GM12891 (cell line): ENCODE results near the gene TEX19.
"Not testable (repeated sequence)": the region's sequence is repeated elsewhere in the genome, so short reads cannot be mapped to it uniquely, and the experiment has no call there.

Experiments used
- DNase-seq: peaks from one replicate; pipeline ENCODE4 v3.0.0; 2011; ENCODE audit warnings: low spot score; ENCODE audit not compliant: insufficient read length
- FAIRE-seq: peaks from 2 replicates; lab custom pipeline; 2011; peaks lifted over from hg19 to GRCh38; lab: Jason Lieb, UNC
- PAX5 ChIP-seq: IDR thresholded peaks from 2 replicates; pipeline ENCODE4 v1.6.1; 2011; ENCODE audit warnings: low read length, moderate library complexity, mild to moderate bottlenecking; ENCODE audit not compliant: insufficient read depth, severe bottlenecking
- POLR2A ChIP-seq: IDR thresholded peaks from 2 replicates; pipeline ENCODE4 v1.6.1; 2011; ENCODE audit warnings: low read depth, low read length, control low read depth
- POLR2AphosphoS5 ChIP-seq: IDR thresholded peaks from 2 replicates; pipeline ENCODE4 v1.6.1; 2011; ENCODE audit warnings: low read depth, low read length, control low read depth
- POU2F2 ChIP-seq: IDR thresholded peaks from 2 replicates; pipeline ENCODE4 v1.6.1; 2011; ENCODE audit warnings: low read depth, mild to moderate bottlenecking, control low read depth, low read length, moderate library complexity
- SPI1 ChIP-seq: IDR thresholded peaks from 2 replicates; pipeline ENCODE4 v1.6.1; 2011; ENCODE audit warnings: low read depth, low read length, control low read depth
- TAF1 ChIP-seq: IDR thresholded peaks from 2 replicates; pipeline ENCODE4 v1.6.1; 2011; ENCODE audit warnings: low read depth, low read length, control low read depth

Gene TEX19

DNA sequence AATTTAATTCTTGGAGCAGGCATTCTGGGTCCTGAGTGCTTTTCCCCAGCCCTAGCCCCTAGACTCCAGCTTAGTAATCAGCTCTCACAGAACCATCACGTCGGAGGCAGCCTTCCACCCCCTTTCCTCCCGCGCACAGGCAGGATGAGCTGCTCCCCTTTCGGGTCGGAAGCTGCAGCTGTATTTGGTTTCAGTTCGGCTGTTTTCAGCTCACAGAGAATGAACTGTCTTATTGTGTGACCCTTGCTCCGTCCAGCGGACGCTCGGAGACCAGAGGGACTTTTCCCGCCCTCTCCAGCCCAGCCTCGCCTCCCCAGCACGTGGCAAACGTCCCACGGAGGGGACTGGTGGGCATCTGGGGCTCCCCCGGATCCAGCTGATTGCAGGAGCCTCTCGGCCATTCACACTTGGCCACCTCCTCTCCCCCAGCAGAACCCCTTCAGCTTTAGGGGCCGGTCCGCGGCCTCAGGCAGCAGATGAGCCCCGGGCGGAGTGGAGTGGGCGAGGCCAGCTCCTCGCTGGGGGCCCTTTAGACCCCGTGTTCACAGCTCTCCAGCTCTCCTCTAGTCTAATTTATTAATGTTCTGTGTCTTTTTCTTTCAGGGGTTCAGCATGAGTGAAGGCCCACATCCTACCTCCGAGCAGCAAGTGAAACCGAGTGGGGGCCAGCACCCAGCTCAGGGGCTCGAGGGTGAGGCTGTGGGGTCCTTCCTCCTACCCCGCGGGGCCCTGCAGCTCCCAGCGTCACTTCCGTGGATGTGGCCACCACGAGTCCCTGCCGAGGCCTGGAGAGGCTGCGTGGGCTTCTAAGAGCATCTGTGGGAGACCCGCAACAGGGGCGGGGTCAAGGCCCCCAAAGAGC is 11.7 kb downstream of the TEX19 start:
- TF ChIP-seq PAX5 (no peak), POU2F2 (no peak), POLR2AphosphoS5 (no peak), SPI1 (no peak), POLR2A (no peak), TAF1 (no peak)
- DNase-seq, result peak; percentile 62
- peak; percentile 97 for FAIRE-seq

DNA sequence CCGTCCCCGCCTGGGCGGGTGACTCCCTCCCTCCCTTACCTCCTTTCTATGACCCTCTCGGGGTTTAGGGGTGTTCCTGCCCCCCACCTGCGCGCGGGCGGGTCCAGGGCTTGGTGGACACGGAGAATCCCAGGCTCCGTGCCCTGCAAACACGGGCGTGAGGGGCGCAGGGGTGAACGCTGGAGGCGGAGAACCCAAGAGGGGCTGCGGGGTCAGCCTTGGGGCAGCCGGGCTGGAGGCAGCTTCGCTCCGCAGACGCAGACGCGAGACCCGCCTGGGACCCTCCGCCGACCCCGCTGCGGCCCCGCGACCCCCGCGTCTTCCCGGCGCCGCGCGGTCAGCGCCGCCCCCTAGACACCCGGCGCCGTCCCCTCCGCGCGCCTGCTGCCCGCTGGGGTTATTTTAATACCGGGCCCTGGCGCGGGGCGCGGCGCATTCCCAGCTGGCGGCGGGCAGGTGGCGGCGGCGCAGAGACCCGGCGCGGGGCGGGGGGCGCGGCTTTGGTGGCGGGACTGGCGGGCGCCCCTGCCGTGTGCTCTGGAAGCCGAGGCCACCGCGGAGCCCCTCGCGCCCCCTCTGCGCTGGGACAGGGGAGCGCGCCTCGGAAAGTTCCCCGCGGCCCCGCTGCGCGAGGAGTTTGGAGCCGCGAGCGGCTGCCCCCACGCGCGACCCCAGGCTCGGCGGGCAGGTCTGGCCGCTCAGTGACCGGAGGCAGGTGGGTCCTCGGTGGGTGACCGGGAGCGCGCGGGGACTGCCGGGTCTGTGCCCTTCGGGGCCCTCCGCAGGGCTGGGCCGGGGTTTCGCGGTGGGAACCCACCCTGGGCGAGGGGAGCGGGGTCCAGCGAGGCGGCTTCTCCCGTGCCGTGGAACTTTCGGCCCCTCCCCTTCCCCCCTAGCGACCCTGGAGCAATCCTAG is 12.5 kb downstream of the TEX19 start, which contains the start of gene UTS2R:
Gene UTS2R, plus strand, starts transcription at position 433 of the 916 bp plus-strand sequence. CDS start 2,560 bp downstream, outside the sequence.
- no peak for DNase-seq
- FAIRE-seq, result no peak
- TF ChIP-seq TAF1 (no peak), PAX5 (no peak), POLR2AphosphoS5 (no peak), POLR2A (no peak), POU2F2 (no peak), SPI1 (no peak)

DNA sequence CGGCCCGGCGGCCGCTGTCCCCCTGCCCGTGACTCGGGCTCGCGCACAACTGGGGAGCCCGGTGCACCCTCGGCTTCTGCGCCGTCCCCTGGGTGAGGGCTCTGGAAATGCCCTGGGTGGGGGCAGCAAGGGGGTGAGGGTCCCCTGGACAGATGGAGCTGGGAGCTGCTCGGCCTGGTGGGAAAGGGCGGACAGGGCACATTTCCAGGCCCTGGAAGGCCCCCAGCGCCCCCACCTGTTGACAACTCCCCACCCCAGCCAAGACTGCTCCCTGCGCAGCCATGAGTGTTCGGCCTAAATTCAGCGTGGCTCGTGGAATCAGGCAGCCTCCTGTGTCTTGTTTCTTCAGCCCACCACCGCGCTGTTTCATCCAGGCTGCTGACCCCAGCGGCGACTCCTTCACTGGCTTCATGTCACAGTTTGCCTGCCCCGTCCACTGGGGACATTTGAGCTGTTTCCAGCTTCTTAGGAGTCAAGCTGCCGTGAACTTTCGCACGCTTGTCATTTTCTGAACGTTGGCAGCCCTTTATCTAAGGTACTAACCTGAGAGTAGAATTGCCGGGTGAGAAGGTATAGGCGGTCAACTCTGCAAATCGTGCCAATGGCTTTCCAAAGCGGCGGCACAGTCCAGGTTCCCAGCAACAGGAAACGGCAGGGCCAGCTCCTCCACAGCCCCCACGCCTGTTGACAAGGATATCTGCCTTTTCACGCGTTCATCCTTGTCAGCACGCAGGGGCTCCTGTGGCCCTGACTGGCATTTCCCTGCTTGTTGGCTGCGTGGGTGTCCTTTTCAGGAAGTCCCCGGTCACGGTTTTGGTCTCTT is 13.4 kb downstream of the TEX19 start:
- TF ChIP-seq POLR2A (no peak), SPI1 (peak; percentile 41; the same call in 1 of the 2 replicates), POLR2AphosphoS5 (no peak)
- DNase-seq (no peak), FAIRE-seq (no peak)

DNA sequence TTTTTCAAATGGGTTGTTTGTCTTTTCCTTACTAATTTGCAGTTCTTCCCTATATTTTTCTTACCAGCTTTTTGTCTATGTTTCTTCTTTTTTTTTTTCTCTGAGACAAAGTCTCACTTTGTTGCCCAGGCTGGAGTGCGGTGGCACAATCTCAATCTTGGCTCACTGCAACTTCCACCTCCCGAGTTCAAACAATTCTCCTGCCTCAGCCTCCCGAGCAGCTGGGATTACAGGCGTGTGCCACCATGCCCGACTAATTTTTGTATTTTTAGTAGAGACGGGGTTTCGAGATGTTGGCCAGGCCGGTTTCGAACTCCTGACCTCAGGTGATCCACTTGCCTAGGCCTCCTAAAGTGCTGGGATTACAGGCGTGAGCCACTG is 14.0 kb downstream of the TEX19 start:
- not testable (repeated sequence) for FAIRE-seq, DNase-seq

DNA sequence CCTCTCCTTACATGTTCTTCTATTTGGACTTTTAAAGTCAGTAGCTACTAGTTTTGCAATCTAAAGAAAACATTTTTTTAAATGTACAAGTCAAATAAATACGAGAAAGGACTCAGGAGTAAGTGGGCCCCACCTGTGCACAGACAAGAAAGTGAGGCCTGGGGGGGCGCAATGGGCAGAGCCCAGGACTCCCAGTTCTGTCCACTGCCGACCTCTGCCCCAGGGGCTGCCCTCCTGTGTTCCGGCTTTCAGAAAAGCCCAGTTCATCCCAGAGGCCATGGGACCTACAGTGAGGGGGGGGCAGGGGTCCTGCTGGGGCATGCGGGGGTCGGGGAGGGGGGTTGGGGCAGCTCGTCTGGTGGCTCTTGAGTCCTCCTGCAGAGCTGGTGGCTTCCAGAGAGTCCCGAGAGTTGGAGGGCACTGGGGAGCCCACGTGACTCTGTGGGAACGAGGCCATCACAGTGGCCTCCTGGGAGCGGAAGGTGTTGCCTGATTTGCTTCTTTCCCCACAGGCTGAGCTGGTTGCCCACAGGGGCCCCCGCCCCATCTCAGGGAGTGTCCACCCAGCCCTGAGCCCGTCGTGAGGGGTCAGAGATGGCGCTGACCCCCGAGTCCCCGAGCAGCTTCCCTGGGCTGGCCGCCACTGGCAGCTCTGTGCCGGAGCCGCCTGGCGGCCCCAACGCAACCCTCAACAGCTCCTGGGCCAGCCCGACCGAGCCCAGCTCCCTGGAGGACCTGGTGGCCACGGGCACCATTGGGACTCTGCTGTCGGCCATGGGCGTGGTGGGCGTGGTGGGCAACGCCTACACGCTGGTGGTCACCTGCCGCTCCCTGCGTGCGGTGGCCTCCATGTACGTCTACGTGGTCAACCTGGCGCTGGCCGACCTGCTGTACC is 14.9 kb downstream of the TEX19 start:
- FAIRE-seq (no peak), DNase-seq (no peak)
- TF ChIP-seq TAF1 (no peak), PAX5 (no peak), POU2F2 (no peak), SPI1 (no peak)

DNA sequence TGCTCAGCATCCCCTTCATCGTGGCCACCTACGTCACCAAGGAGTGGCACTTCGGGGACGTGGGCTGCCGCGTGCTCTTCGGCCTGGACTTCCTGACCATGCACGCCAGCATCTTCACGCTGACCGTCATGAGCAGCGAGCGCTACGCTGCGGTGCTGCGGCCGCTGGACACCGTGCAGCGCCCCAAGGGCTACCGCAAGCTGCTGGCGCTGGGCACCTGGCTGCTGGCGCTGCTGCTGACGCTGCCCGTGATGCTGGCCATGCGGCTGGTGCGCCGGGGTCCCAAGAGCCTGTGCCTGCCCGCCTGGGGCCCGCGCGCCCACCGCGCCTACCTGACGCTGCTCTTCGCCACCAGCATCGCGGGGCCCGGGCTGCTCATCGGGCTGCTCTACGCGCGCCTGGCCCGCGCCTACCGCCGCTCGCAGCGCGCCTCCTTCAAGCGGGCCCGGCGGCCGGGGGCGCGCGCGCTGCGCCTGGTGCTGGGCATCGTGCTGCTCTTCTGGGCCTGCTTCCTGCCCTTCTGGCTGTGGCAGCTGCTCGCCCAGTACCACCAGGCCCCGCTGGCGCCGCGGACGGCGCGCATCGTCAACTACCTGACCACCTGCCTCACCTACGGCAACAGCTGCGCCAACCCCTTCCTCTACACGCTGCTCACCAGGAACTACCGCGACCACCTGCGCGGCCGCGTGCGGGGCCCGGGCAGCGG is 15.7 kb downstream of the TEX19 start:
- TF ChIP-seq POLR2A, result no peak
- no peak for TF ChIP-seq TAF1
- TF ChIP-seq POU2F2, result no peak
- DNase-seq, result no peak
- FAIRE-seq, result no peak

DNA sequence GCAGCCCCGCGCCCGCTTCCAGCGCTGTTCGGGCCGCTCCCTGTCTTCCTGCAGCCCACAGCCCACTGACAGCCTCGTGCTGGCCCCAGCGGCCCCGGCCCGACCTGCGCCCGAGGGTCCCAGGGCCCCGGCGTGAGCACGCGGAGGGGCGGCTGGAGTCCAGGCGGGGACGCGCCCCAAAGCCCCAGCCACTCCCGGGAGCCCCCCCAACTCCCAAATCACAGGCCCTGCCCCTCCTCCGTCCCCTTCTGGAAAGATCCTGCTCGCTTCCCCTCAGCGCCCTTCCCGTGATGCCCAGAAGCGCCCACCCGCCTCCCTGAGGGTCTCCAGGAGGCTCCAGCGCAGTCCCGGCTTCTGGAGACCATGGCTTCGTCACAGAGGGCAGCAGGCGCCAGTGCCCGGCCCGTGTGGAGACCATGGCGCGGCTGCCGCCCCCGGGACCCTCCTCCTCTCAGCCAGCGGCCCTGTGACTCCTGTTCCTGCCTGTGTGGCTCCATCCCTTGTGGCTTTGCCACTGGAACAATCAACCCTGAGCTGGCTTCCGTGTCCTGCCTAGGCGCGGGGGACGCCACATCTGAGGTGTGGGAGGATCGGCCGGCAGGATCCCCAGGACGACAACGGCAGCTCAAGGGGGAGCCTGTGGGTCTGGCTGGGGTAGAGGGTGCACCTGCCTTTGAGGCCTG is 16.5 kb downstream of the TEX19 start:
- TF ChIP-seq POLR2AphosphoS5 (no peak), PAX5 (no peak), SPI1 (no peak), POU2F2 (no peak), TAF1 (no peak), POLR2A (no peak)
- FAIRE-seq (no peak), DNase-seq (no peak)

DNA sequence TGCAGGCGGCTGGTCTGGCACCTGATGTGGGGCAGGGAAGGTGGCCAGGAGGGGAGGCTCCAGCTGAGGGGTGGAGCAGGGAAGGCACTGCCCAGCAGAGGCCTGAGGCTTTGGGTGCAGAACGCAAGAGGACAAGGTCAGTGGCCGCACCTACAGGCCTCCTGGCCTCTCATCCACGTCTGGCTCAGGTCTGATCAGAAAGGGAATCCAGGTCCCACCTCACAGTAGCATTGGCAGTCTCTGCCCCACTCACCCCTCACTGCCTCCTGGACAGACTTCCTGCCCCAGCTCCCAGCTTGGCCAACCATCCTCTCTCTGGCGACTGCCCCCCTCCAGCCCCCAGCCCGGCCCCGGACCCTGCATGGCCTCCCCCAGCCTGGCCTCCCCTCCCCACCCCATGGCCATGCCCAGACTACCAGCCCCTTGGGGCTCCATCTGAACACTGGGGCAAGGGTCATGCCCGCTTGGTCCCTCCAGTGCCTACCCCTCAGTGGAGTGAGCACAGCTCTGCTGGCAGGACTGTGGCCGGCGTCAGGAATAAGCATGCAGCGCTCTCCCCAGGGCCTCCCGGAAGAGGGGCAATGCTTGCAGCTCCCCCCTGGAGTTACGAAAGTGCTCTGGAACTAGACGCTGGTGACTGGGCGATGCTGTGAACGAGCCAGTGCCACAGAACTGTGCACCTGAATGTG is 17.1 kb downstream of the TEX19 start:
- DNase-seq (no peak), FAIRE-seq (no peak)
- TF ChIP-seq PAX5 (no peak), POU2F2 (no peak), POLR2A (no peak), SPI1 (no peak), TAF1 (no peak), POLR2AphosphoS5 (no peak)

DNA sequence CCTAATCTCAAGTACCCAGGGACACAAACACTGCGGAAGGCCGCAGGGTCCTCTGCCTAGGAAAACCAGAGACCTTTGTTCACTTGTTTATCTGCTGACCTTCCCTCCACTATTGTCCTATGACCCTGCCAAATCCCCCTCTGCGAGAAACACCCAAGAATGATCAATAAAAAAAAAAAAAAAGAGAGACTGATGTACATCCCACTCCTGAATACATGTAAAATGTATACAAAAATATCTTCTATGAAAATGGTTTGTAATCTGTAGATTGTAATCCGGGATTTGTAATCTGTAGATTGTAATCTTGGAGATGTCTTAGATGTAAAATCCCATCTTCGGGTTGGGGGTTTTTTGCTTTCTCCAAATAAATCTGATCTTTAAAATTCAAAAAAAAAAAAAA is 18.2 kb downstream of the TEX19 start:
- not testable (repeated sequence) for DNase-seq, FAIRE-seq
